Bronchial epithelial cell (primary cell): Measurements from ENCODE around the gene KHDC4. TPM values are rescaled to one million over a fixed set of nuclear protein-coding genes. Genes with fewer than 3 reads are reported as not detected.

Experiments
- DNase-seq: peaks from one replicate; pipeline ENCODE4 v3.0.0-alpha.2; 2010; ENCODE audit warnings: low read depth
- FAIRE-seq: peaks from 2 replicates; lab custom pipeline; 2011; peaks lifted over from hg19 to GRCh38; lab: Jason Lieb, UNC
- H3K27me3 ChIP-seq: 2 replicates; pipeline ENCODE4 v1.5.1; 2011; ENCODE audit warnings: low read length; ENCODE audit not compliant: control insufficient read depth, insufficient read depth
- H3K36me3 ChIP-seq: 2 replicates; pipeline ENCODE4 v1.5.1; 2011; ENCODE audit warnings: low read length; ENCODE audit not compliant: control insufficient read depth, insufficient read depth
- H3K4me3 ChIP-seq: 2 replicates; pipeline ENCODE4 v1.5.1; 2011; ENCODE audit warnings: mild to moderate bottlenecking, low read depth, low read length, control low read depth
- CTCF ChIP-seq: IDR thresholded peaks from 2 replicates; pipeline ENCODE4 v1.5.1; 2011; ENCODE audit warnings: mild to moderate bottlenecking, moderate library complexity, low read length, control low read depth, inconsistent platforms; ENCODE audit not compliant: insufficient read depth, severe bottlenecking
- total RNA-seq: library from RNA; depleted of rRNA; stranded (reverse); fragments of >200 nt; gene quantifications from 2 replicates; pipeline ENCODE4 v1.2.1, GENCODE V29; 2014

Gene KHDC4
- total RNA-seq, 1 donor from 2014 or later, result 20.3 TPM

- Histone ChIP-seq H3K27me3 (no peaks in the 10 kb centered on the region), H3K36me3 (peaks cover 1% of the 10 kb centered on the region), H3K4me3 (peak overlapping the region; percentile 91)
- TF ChIP-seq CTCF, result no peak
- DNase-seq (no peak), FAIRE-seq (no peak)
Measured at GRCh38 chr1:155978973-155979429, 44.8 kb upstream of the KHDC4 start.

GRCh38 chr1:155978325-155978972, 44.2 kb upstream of the KHDC4 start, which contains the start of gene ARHGEF2:
TSS of gene ARHGEF2 (minus strand) at chr1:155978547. CDS start at chr1:155978427, 120 bp downstream.
- Histone ChIP-seq H3K4me3 (peak within 1 kb of the TSS; percentile 91), H3K27me3 (no peaks in the 10 kb centered on the region), H3K36me3 (peaks cover 3% of the 10 kb centered on the region)
- FAIRE-seq, result no peak
- peak; percentile 34 for TF ChIP-seq CTCF
- DNase-seq, result peak; percentile 52

GRCh38 chr1:155977690-155978324, 43.6 kb upstream of the KHDC4 start:
- FAIRE-seq (no peak), DNase-seq (no peak)
- Histone ChIP-seq H3K36me3 (peaks cover 4% of the 10 kb centered on the region), H3K4me3 (peak overlapping the region; percentile 91), H3K27me3 (no peaks in the 10 kb centered on the region)
- no peak for TF ChIP-seq CTCF

- no peak for DNase-seq
- Histone ChIP-seq H3K36me3 (peaks cover 8% of the 10 kb centered on the region), H3K27me3 (no peaks in the 10 kb centered on the region), H3K4me3 (peak overlapping the region; percentile 91)
- no peak for FAIRE-seq
- no peak for TF ChIP-seq CTCF
Measured at GRCh38 chr1:155976913-155977689, 42.9 kb upstream of the KHDC4 start.

- Histone ChIP-seq H3K27me3 (no peaks in the 10 kb centered on the region), H3K36me3 (peaks cover 11% of the 10 kb centered on the region), H3K4me3 (peak overlapping the region; percentile 91)
- FAIRE-seq, result no peak
- peak; percentile 56 for DNase-seq
- no peak for TF ChIP-seq CTCF
Measured at GRCh38 chr1:155976062-155976912, 42.1 kb upstream of the KHDC4 start.
